Mucosa of descending colon (tissue), 3 donors: ENCODE results near the gene MAPT. TPM values are rescaled to one million over a fixed set of nuclear protein-coding genes. Genes with fewer than 3 reads are reported as not detected.

Experiments used
- ATAC-seq: fragments of 200-7000 bp; cut with Tn5 transposase; one replicate; pipeline ENCODE4 v1.9.1; 2020; ENCODE audit warnings: mild to moderate bottlenecking, moderate library complexity
- DNase-seq, 3 donors: peaks; one replicate each; pipeline ENCODE4 v3.0.0-alpha.2; 2020
- H3K36me3 ChIP-seq: fragments of 200-600 bp; one replicate; pipeline ENCODE4 v1.8.0; 2021; ENCODE audit warnings: low read depth, mild to moderate bottlenecking
- H3K4me1 ChIP-seq: fragments of 200-600 bp; one replicate; pipeline ENCODE4 v1.8.0; 2021; ENCODE audit warnings: low read depth, mild to moderate bottlenecking
- H3K4me3 ChIP-seq: fragments of 200-600 bp; one replicate; pipeline ENCODE4 v1.8.0; 2021; ENCODE audit warnings: mild to moderate bottlenecking
- H3K9me3 ChIP-seq: fragments of 200-600 bp; one replicate; pipeline ENCODE4 v1.8.0; 2021; ENCODE audit warnings: mild to moderate bottlenecking
- CTCF ChIP-seq: fragments of 200-600 bp; IDR thresholded peaks from one replicate; pipeline ENCODE4 v1.8.0; 2022; ENCODE audit warnings: antibody characterized with exemption, mild to moderate bottlenecking
- intact Hi-C, 2 donors: fragments of 100-400 bp; cut with DNase I in 1 of 2; cut with micrococcal nuclease in 1 of 2; formaldehyde crosslinking; loops; one replicate each; pipeline versions ENCODE4 v1.11.0 to v1.11.1; 2022; cut with DNase I, micrococcal nuclease
- total RNA-seq, 3 donors: library from RNA; stranded (reverse); fragmentation: NEBNext Ultra II Directional in 2 of 3; extraction: Animal tissue kit (Norgen Biotek cat#: 25700) in 2 of 3; gene quantifications; one replicate each; pipeline versions ENCODE4 v1.2.1 to v1.2.4, GENCODE V29; 2021 to 2023
- donor health status: DM: no; HTN: no; CAD: no; lungs with moderate emphysema.
- donor health status: DM: no; HTN: no; CAD: no.
- donor health status: DM: no; HTN: yes; CAD: no.

MAPT gene
- total RNA-seq, 3 donors from 2014 or later = 0.72 to 61.5 (median 1.4) TPM

- no peaks in the 10 kb centered on the region for H3K4me1 ChIP-seq
These were observed 70.3 kb downstream of the MAPT start for GRCh38 chr17:45964634-45965033.

GRCh38 chr17:45965812-45966211, 71.5 kb downstream of the MAPT start:
- Histone ChIP-seq H3K4me1 (no peaks in the 10 kb centered on the region), H3K36me3 (no peaks in the 10 kb centered on the region), H3K9me3 (no peaks in the 10 kb centered on the region), H3K4me3 (no peak overlapping the region)
- ATAC-seq (no peak), DNase-seq (no peak)
- intact Hi-C loops = no loop called here
- TF ChIP-seq CTCF = no peak

More at GRCh38 chr17:45964634-45965033, 70.3 kb downstream of the MAPT start:
- Histone ChIP-seq H3K4me3 (no peak overlapping the region), H3K36me3 (no peaks in the 10 kb centered on the region), H3K9me3 (no peaks in the 10 kb centered on the region)
- intact Hi-C loops = no loop called here
- ATAC-seq = no peak
- no peak for DNase-seq
- TF ChIP-seq CTCF = no peak

GRCh38 chr17:45966606-45967280, 72.4 kb downstream of the MAPT start:
- intact Hi-C loops = no loop called here
- no peaks in the 10 kb centered on the region for H3K4me1 ChIP-seq
- no peak for TF ChIP-seq CTCF
- no peaks in the 10 kb centered on the region for H3K9me3 ChIP-seq
- no peak overlapping the region for H3K4me3 ChIP-seq
- DNase-seq (no peak), ATAC-seq (no peak)
- H3K36me3 ChIP-seq = no peaks in the 10 kb centered on the region

GRCh38 chr17:45967378-45967777, 73.0 kb downstream of the MAPT start:
- no peaks in the 10 kb centered on the region for H3K9me3 ChIP-seq
- no peak overlapping the region for H3K4me3 ChIP-seq
- DNase-seq (no peak), ATAC-seq (no peak)
- H3K36me3 ChIP-seq = no peaks in the 10 kb centered on the region
- intact Hi-C loops = no loop called here
- no peak for TF ChIP-seq CTCF
- H3K4me1 ChIP-seq = no peaks in the 10 kb centered on the region

GRCh38 chr17:45968732-45969131, 74.4 kb downstream of the MAPT start:
- ATAC-seq (no peak), DNase-seq (no peak)
- no peak for TF ChIP-seq CTCF
- Histone ChIP-seq H3K9me3 (no peaks in the 10 kb centered on the region), H3K4me1 (no peaks in the 10 kb centered on the region), H3K36me3 (no peaks in the 10 kb centered on the region), H3K4me3 (no peak overlapping the region)
- intact Hi-C loops = no loop called here

- DNase-seq (no peak), ATAC-seq (no peak)
- H3K4me1 ChIP-seq = no peaks in the 10 kb centered on the region
- intact Hi-C loops = no loop called here
- no peak overlapping the region for H3K4me3 ChIP-seq
- no peaks in the 10 kb centered on the region for H3K36me3 ChIP-seq
- H3K9me3 ChIP-seq = no peaks in the 10 kb centered on the region
- TF ChIP-seq CTCF = no peak
These were observed 75.4 kb downstream of the MAPT start for GRCh38 chr17:45969726-45970125.
